ENCODE data around the gene ATRAID.

ATRAID gene

GRCh38 chr2:27240406-27240805 is 28.6 kb downstream of the ATRAID start:
- Histone ChIP-seq H3K4me3 (ENCODE audit: low read depth, low read length, poor library complexity, severe bottlenecking) (no peak overlapping the region), H3K9me3 (ENCODE audit: low read length) (no peaks in the 10 kb centered on the region), H3F3A (ENCODE audit: insufficient read depth, low read length) (no peaks in the 10 kb centered on the region), H3K27ac (ENCODE audit: low read depth, low read length, poor library complexity, severe bottlenecking) (no peak overlapping the region), H3K4me2 (ENCODE audit: low read length) (no peak overlapping the region), H3K79me2 (ENCODE audit: insufficient read depth, low read length) (no peaks in the 10 kb centered on the region), H3K9me2 (ENCODE audit: low read depth, low read length) (no peaks in the 10 kb centered on the region), H2AFZ (ENCODE audit: low read length) (no peak overlapping the region), H3K27me3 (ENCODE audit: insufficient read depth, low read length) (no peaks in the 10 kb centered on the region), H3K4me1 (ENCODE audit: insufficient read depth, low read length, severe bottlenecking) (no peaks in the 10 kb centered on the region), H4K20me1 (ENCODE audit: insufficient read depth, low read length) (no peaks in the 10 kb centered on the region), H3K36me3 (ENCODE audit: insufficient read depth, low read length) (peaks cover 99% of the 10 kb centered on the region), H3K9ac (ENCODE audit: low read length) (no peak overlapping the region)
- TF ChIP-seq EZH2 (IDR thresholded peaks at IDR 0.05; ENCODE audit: borderline replicate concordance, low read length) (no peak), CTCF (IDR thresholded peaks at IDR 0.05; ENCODE audit: low read length) (no peak)

- Histone ChIP-seq H3K4me1 (ENCODE audit: insufficient read depth, low read length, severe bottlenecking) (no peaks in the 10 kb centered on the region), H3K9me3 (ENCODE audit: low read length) (no peaks in the 10 kb centered on the region), H3K27me3 (ENCODE audit: insufficient read depth, low read length) (no peaks in the 10 kb centered on the region), H4K20me1 (ENCODE audit: insufficient read depth, low read length) (no peaks in the 10 kb centered on the region), H3K27ac (ENCODE audit: low read depth, low read length, poor library complexity, severe bottlenecking) (no peak overlapping the region), H2AFZ (ENCODE audit: low read length) (no peak overlapping the region), H3K4me2 (ENCODE audit: low read length) (no peak overlapping the region), H3K36me3 (ENCODE audit: insufficient read depth, low read length) (peaks cover 83% of the 10 kb centered on the region), H3K9me2 (ENCODE audit: low read depth, low read length) (no peaks in the 10 kb centered on the region), H3K4me3 (ENCODE audit: low read depth, low read length, poor library complexity, severe bottlenecking) (no peak overlapping the region), H3K79me2 (ENCODE audit: insufficient read depth, low read length) (no peaks in the 10 kb centered on the region), H3F3A (ENCODE audit: insufficient read depth, low read length) (no peaks in the 10 kb centered on the region), H3K9ac (ENCODE audit: low read length) (no peak overlapping the region)
- TF ChIP-seq CTCF (IDR thresholded peaks at IDR 0.05; ENCODE audit: low read length) (no peak), EZH2 (IDR thresholded peaks at IDR 0.05; ENCODE audit: borderline replicate concordance, low read length) (no peak)
Measured at GRCh38 chr2:27241761-27242613, 30.1 kb downstream of the ATRAID start.

GRCh38 chr2:27242614-27242951 is 30.7 kb downstream of the ATRAID start:
- Histone ChIP-seq H3K27me3 (ENCODE audit: insufficient read depth, low read length) (no peaks in the 10 kb centered on the region), H3K4me2 (ENCODE audit: low read length) (no peak overlapping the region), H4K20me1 (ENCODE audit: insufficient read depth, low read length) (no peaks in the 10 kb centered on the region), H3K36me3 (ENCODE audit: insufficient read depth, low read length) (peaks cover 77% of the 10 kb centered on the region), H2AFZ (ENCODE audit: low read length) (no peak overlapping the region), H3F3A (ENCODE audit: insufficient read depth, low read length) (no peaks in the 10 kb centered on the region; the same call in 1 of the 2 replicates), H3K4me1 (ENCODE audit: insufficient read depth, low read length, severe bottlenecking) (no peaks in the 10 kb centered on the region), H3K9ac (ENCODE audit: low read length) (no peak overlapping the region), H3K9me2 (ENCODE audit: low read depth, low read length) (no peaks in the 10 kb centered on the region), H3K9me3 (ENCODE audit: low read length) (no peaks in the 10 kb centered on the region), H3K4me3 (ENCODE audit: low read depth, low read length, poor library complexity, severe bottlenecking) (no peak overlapping the region), H3K79me2 (ENCODE audit: insufficient read depth, low read length) (no peaks in the 10 kb centered on the region), H3K27ac (ENCODE audit: low read depth, low read length, poor library complexity, severe bottlenecking) (no peak overlapping the region)
- TF ChIP-seq CTCF (IDR thresholded peaks at IDR 0.05; ENCODE audit: low read length): no peak
- no peak for TF ChIP-seq EZH2 (IDR thresholded peaks at IDR 0.05; ENCODE audit: borderline replicate concordance, low read length)
